K562 (cell line): ENCODE results near the gene HNRNPU. TPM values are rescaled to one million over a fixed set of nuclear protein-coding genes. Genes with fewer than 3 reads are reported as not detected.

ENCODE experiments used
- BRCA1 ChIP-seq, 2 experiments: fragments of 450-650 bp in 1 of 2; sonication (generic) in 1 of 2; formaldehyde crosslinking in 1 of 2; IDR thresholded peaks; 2 replicates each; pipeline versions ENCODE4 v1.5.0 to v1.6.1; 2017 to 2020; ENCODE audit warnings: mild to moderate bottlenecking in 1 of 2, missing genetic modification reagents in 1 of 2
- DIDO1 ChIP-seq: fragments of 450-650 bp; IDR thresholded peaks from 2 replicates; pipeline ENCODE4 v1.6.1; 2016; ENCODE audit warnings: low read depth, missing biosample characterization, missing genetic modification characterization
- KLF1 ChIP-seq: fragments of 450-650 bp; IDR thresholded peaks from 2 replicates; pipeline ENCODE4 v1.6.1; 2016; ENCODE audit warnings: missing genetic modification characterization, missing compliant biosample characterization
- MGA ChIP-seq: fragments of 450-650 bp; IDR thresholded peaks from 2 replicates; pipeline ENCODE4 v1.6.1; 2016; ENCODE audit warnings: mild to moderate bottlenecking, moderate library complexity
- NELFE ChIP-seq: IDR thresholded peaks from 2 replicates; pipeline ENCODE4 v1.6.1; 2011; ENCODE audit warnings: mild to moderate bottlenecking; ENCODE audit not compliant: insufficient read depth, insufficient read length
- PHF8 ChIP-seq: fragments of 200-600 bp; sonication (generic); IDR thresholded peaks from 2 replicates; pipeline ENCODE4 v1.6.1; 2012; ENCODE audit warnings: mixed run types, mild to moderate bottlenecking, inconsistent platforms, low read length, moderate library complexity, borderline replicate concordance
- RAD51 ChIP-seq: fragments of 450-650 bp; IDR thresholded peaks from 2 replicates; pipeline ENCODE4 v1.7.1; 2016; ENCODE audit warnings: low read depth, mild to moderate bottlenecking, borderline replicate concordance
- RUNX1 ChIP-seq: sonication (generic); IDR thresholded peaks from 2 replicates; pipeline ENCODE4 v1.6.1; 2016; ENCODE audit warnings: antibody characterized with exemption, low read depth
- ZBTB34 ChIP-seq: fragments of 250-450 bp; sonication (Bioruptor Pico); IDR thresholded peaks from 2 replicates; pipeline ENCODE4 v1.8.0; 2021; ENCODE audit warnings: mild to moderate bottlenecking, moderate library complexity
- ZNF143 ChIP-seq: sonication (generic); formaldehyde crosslinking; IDR thresholded peaks from 2 replicates; pipeline ENCODE4 v1.9.0; 2022; ENCODE audit warnings: mild to moderate bottlenecking, missing genetic modification reagents
- ZNF146 ChIP-seq: IDR thresholded peaks from one replicate; pipeline ENCODE4 v1.6.1; 2018; ENCODE audit warnings: missing compliant biosample characterization; ENCODE audit not compliant: unreplicated experiment
- ZNF444 ChIP-seq: fragments of 250-450 bp; sonication (Bioruptor Pico); IDR thresholded peaks from 2 replicates; pipeline ENCODE4 v1.4.0; 2020; ENCODE audit warnings: mild to moderate bottlenecking, moderate library complexity
- polyA plus RNA-seq, 8 experiments: library from polyadenylated mRNA; depleted of rRNA in 4 of 8; stranded (reverse) in 5 of 8; unstranded in 3 of 8; fragments of >200 nt; fragmentation: Nextera tagmentation in 2 of 8; fragmentation: Illumina TruSeq in 1 of 8; extraction: Ambion mirVana in 2 of 8; extraction: Trizol in 1 of 8; gene quantifications; 2 replicates each; pipeline versions ENCODE4 v1.2.1 to v1.2.3, GENCODE V29; 2011 to 2014; ENCODE audit warnings: inconsistent platforms in 1 of 8, missing spikeins in 1 of 8
- total RNA-seq, 7 experiments: library from RNA; depleted of rRNA in 6 of 7; stranded (reverse); fragments of >200 nt in 6 of 7; fragmentation: Illumina TruSeq in 2 of 7; extraction: Trizol in 2 of 7; gene quantifications; 2 replicates each; pipeline versions ENCODE4 v1.2.1 to v1.2.3, GENCODE V29; 2011 to 2021; ENCODE audit warnings: low replicate concordance in 1 of 7
- TF ChIP-seq, protein P1 (sequence below): fragments of 450-650 bp; formaldehyde crosslinking; IDR thresholded peaks from 2 replicates; pipeline ENCODE4 v1.4.0; 2020; ENCODE audit warnings: mild to moderate bottlenecking, moderate library complexity

Gene HNRNPU
- total and polyA plus RNA-seq, 9 of the 15 experiments (the other 6 are each of a cell fraction or from before 2014, with no cell fraction given): 159 to 777 (median 577) TPM

GRCh38 chr1:244862699-244863490, 1.4 kb downstream of the HNRNPU start (continued):
- TF ChIP-seq PHF8 (no peak), ZNF146 (CRISPR knock-in tag) (no peak), BRCA1 (IDR thresholded peaks at IDR 0.05) (no peak), BRCA1 (CRISPR knock-in tag; IDR thresholded peaks at IDR 0.05) (no peak), KLF1 (no peak), RUNX1 (no peak), ZNF143 (no peak), RAD51 (no peak), NELFE (no peak), ZNF444 (CRISPR knock-in tag) (peak; percentile 84; the same call in 1 of the 2 replicates), DIDO1 (no peak), ZBTB34 (CRISPR knock-in tag) (no peak), MGA (no peak)
- TF ChIP-seq, protein P1, sequence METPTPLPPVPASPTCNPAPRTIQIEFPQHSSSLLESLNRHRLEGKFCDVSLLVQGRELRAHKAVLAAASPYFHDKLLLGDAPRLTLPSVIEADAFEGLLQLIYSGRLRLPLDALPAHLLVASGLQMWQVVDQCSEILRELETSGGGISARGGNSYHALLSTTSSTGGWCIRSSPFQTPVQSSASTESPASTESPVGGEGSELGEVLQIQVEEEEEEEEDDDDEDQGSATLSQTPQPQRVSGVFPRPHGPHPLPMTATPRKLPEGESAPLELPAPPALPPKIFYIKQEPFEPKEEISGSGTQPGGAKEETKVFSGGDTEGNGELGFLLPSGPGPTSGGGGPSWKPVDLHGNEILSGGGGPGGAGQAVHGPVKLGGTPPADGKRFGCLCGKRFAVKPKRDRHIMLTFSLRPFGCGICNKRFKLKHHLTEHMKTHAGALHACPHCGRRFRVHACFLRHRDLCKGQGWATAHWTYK (CRISPR knock-in tag): peak; percentile 65; the same call in 1 of the 2 replicates
